ENCODE data around the gene PEX6.
A peak's percentile ranks its signal among the peaks of the same experiment; 100 is the strongest.

The PEX6 gene

GRCh38 chr6:42935322-42935721 lies 43.7 kb downstream of the PEX6 start:
- FAIRE-seq (no peak), DNase-seq (ENCODE audit: insufficient read length, low spot score) (no peak)
- TF ChIP-seq CTCF (IDR thresholded peaks at IDR 0.05; ENCODE audit: insufficient read depth, missing control alignments) = no peak

- no peak for FAIRE-seq
- DNase-seq (ENCODE audit: insufficient read length, low spot score) = no peak
- TF ChIP-seq CTCF (IDR thresholded peaks at IDR 0.05; ENCODE audit: insufficient read depth, missing control alignments) = no peak
Measured at GRCh38 chr6:42933205-42933604, 45.8 kb downstream of the PEX6 start.

- no peak for TF ChIP-seq CTCF (IDR thresholded peaks at IDR 0.05; ENCODE audit: insufficient read depth, missing control alignments)
- DNase-seq (ENCODE audit: insufficient read length, low spot score) (no peak), FAIRE-seq (no peak)
Measured at GRCh38 chr6:42932412-42932811, 46.6 kb downstream of the PEX6 start.

GRCh38 chr6:42929821-42930360 lies 49.1 kb downstream of the PEX6 start:
- FAIRE-seq (no peak), DNase-seq (ENCODE audit: insufficient read length, low spot score) (no peak)
- no peak for TF ChIP-seq CTCF (IDR thresholded peaks at IDR 0.05; ENCODE audit: insufficient read depth, missing control alignments)

GRCh38 chr6:42928986-42929820 lies 49.8 kb downstream of the PEX6 start, which contains the start of gene CNPY3:
Gene CNPY3, plus strand, starts transcription at chr6:42929480. Its CDS starts 91 bp downstream, at chr6:42929571.
- peak; percentile 74 for DNase-seq (ENCODE audit: insufficient read length, low spot score)
- no peak for FAIRE-seq
- no peak for TF ChIP-seq CTCF (IDR thresholded peaks at IDR 0.05; ENCODE audit: insufficient read depth, missing control alignments)

GRCh38 chr6:42925248-42925857 lies 53.6 kb downstream of the PEX6 start:
- FAIRE-seq (no peak), DNase-seq (ENCODE audit: insufficient read length, low spot score) (no peak)
- no peak for TF ChIP-seq CTCF (IDR thresholded peaks at IDR 0.05; ENCODE audit: insufficient read depth, missing control alignments)
